NCI-H2227 (cell line): ENCODE measurements around the gene VCX.
"Not testable (repeated sequence)": the region's sequence is repeated elsewhere in the genome, so short reads cannot be mapped to it uniquely, and the experiment has no call there.

Experiments used
- DNase-seq: peaks from one replicate; lab custom pipeline; 2025; ENCODE audit not compliant: unreplicated experiment; lab: John Stamatoyannopoulos, UW

VCX gene

DNA sequence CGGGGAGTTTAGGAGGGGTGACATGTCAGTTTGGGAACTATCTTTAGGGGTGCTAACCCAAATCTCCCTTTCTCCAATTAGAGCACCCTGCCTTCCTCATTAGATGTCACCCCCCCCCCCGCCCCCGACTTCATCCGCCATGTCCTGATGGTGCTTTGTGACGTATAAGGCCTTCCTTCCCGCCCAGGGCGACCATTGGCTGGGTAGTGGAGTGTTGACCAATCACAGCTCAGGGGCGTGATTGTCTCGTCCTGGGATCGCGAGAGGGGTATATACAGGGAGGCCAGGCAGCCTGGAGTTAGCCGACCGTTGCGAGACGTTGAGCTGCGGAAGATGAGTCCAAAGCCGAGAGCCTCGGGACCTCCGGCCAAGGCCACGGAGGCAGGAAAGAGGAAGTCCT, at the start of gene VCX:
TSS of gene VCX (plus strand) at position 301 of the 400 bp plus-strand sequence. CDS start at position 334, 33 bp downstream.
- not testable (repeated sequence) for DNase-seq

DNA sequence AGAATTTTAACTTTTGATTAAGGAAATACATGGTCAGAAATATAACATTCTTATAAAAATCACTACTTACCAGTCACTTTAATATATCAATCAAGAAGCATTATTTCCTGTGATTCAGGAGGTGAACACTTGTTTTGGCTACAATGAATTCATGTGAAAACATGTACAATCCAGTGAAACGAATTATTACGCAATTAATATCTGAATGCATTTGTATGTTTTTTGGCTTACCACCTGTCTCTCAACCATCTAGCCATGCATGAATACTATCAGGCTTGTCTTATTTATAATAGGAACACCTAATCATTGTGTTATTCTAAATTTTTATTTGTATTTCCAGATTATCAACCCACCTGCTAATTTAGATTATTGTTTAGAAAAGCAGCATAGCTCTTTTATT, 44.6 kb upstream of the VCX start:
- DNase-seq, result no peak

DNA sequence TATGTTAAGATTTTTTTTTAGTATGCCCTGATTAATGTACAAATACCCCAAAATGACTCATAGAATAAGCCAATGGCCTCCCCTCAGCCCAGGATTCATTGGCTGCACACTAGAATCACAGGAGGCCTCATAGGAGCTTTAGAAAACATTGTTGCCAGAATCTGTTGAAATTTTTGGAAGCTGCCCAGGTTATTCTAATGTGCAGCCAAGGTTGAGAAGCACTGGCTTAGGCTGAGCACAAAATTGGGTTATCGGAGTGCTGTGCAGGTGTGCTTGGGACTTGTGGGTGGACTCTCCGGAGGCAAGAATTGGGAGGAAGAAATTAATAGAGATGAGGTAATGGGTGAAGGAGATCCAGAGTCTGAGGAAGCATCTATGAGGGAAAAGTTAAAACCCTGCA, 41.3 kb upstream of the VCX start:
- no peak for DNase-seq

DNA sequence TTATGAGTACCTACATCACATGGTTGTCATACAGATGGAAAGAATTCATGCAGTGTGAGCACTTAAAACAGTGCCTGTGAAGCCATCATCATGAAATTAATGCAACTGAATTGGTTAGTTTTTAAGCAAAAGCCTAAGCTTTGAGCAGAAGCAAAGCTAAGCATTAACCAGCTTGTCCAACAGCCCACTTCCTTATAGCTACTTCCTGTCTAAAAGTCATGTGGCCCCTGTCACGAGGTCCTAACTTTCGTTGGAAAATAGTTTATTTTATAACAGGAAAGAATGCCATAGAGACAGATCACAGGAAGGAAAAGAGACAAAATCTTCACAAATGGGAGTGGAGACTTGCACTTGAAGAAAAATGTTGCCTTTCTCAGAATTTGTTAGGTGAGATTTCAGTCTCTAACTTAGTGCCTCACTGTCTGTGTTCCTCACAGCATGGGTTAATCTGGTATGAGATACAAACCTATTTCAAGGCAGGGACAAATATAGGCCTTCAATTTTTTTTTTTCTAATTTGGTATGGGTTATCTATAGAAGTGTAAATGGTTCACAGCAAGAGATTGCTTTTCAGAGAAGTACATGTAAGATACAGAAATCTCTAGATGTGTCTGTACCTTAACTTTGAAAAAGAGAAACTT, 27.7 kb upstream of the VCX start:
- no peak for DNase-seq

DNA sequence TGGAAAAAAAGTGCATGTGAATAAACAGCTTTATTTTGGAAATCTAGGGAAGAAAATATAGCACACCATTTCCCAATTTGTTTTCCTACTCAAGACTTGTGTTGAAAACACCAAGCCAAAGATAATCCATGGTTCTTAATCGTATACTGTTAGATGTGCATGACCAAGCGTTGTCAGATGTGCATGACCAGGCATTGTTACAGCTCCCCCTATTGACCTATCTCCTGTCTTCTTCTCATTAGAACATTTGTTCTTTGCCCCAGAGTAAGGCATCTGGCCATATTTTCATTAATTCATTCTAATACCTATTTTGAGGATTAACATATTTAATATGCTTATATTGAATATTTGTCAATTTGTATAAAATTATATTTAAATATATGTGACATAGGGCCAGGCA, 14.4 kb upstream of the VCX start:
- DNase-seq, result no peak

DNA sequence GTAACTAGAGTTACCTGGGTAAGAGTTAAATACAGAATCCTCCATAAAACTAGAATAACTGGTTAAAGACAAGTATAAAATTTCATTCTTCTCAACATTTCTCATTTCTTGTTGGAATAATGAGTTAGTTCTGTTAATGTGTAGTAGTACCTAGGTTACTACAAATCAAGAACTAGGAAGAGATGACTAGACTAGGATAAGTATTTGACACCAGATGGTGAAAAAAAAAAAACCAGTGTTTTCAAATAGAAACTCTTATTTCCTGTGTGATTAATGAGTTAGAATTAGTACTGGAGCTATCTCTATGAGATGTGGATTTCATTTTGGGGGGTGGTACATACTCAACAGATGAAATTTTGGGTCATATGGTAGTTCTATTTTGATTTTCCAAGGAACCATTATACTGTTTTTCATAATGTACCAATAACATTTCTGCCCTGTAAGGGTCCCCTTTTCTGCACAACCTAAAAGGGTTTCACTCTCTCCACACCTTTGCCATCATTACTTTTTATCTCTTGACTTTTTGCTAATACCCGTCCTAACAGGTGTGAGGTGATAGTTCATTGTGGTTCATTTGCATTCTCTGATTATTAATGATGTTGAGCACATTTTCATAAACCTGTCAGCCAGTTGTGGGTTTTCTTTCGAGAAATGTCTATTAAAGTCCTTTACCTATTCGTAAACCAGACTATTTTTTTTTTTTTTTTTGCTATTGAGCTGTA, 1.7 kb upstream of the VCX start:
- DNase-seq, result no peak

DNA sequence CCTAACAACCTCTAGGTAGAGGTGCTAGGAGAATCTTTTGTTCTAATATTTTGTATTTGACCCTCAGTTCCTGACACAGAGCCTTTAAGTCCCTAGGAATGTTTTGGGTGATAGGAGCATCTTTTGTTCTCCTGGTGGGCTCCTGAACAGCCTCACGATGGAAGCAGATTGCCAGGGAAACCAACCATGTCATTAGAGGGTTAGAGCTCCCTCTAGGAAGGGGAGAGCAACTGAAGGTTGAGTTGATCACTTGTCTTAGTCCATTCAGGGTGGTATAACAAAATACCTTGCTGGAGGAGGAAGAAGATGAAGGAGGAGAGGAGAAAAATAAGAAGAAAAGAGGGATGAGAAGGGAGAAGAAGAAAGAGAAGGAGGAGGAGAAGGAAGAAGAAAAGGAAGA, 9.2 kb downstream of the VCX start:
- no peak for DNase-seq

DNA sequence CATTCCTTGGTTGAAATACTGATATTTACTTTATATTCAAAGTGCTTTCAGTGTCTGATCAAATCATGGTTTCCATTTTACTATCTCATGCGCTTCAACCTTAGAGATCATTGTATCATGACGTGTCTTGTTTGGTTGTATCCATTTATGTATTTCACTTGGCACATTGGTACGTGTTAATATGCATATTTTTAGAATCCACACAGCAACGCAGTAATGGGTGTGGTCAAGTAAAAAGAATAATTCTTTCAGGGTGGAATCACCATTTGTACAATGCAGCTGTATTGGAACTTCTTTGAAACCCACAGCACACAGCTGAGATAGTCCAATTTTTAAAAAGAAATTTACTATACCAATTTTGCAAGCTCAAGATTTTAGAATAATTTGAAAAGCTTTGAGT, 29.1 kb downstream of the VCX start:
- no peak for DNase-seq

DNA sequence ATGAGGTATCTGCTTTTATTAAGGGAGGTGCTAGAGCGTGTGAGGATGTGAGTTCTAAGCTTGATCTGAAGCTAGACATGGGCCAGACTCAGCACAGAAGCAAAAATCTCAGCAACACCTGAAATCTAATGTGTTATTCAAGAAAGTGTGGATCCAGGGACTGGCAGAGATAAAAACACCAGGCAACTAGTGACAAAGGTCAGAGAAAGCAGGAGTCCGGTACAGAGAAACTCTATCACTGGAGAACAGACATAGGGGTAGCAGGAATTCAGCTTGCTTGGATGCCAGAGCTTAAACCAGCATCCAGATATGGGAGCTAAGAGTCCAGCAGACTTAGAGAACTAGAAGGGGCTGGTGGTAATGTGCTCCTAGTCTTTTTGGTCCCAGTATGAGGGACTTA, 34.0 kb downstream of the VCX start:
- no peak for DNase-seq

DNA sequence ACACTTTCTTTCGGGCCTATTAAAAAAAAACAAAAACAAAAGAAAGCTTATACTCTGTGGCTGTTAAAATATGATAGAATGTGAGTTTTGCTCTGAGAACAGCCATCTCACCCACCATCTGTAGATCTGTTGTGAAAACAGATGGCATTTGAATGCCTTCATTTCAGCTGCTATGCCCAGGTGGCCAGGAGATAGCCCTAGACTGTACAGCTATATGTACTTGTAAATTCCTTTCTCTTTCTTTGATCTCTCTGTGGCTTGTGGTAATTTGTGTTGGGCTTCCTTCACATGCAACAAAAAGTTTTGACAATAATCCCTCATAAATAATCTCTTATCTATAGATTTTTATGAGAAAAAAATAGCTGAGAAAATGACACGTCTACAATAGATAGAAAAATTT, 46.2 kb downstream of the VCX start:
- DNase-seq, result no peak

DNA sequence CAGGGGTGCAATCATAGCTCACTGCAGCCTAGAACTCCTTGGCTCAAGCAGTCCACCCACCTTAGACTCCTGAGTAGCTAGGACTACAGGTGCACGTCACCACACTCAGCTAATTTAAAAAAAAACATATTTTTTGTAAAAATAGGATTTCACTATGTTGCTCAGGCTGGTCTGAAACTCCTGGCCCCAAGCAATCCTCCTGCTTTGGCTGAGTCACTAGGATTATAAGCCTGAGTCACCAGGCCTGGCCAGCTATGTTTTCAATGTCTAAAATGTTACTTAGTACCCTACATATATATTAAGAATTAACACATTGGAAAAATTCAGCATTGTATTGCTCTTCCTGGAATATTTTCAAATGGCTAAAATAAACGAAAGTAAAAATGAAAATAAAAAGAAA, 46.7 kb downstream of the VCX start:
- no peak for DNase-seq

DNA sequence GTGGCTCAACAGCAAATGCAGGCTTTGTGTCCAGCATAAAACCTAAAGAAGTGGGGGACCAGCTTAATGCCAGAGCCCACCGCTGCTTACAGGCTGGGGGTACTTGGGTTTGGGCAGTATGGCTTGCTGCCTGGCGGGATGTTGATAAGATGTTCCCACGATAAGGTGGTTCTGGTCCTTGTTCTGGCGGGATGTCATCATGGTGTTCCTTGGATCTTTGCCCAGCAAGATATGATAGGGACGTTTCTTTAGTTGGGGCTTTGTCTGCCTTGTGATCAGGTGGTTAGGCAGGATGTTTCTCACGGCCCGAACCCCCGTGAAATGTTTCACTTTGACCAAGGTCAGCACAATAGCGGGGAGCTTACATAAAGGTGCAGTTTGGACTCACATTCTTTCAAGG, 49.0 kb downstream of the VCX start:
- no peak for DNase-seq
